T-cell (primary cell): ENCODE results near the gene SUGCT. TPM values are rescaled to one million over a fixed set of nuclear protein-coding genes. Genes with fewer than 3 reads are reported as not detected.

Source experiments
- total RNA-seq, 35 experiments: library from RNA in 6 of 35; stranded (reverse) in 6 of 35; fragments of 120-200 nt in 1 of 35; gene quantifications; one replicate each; pipeline versions ENCODE4 v1.2.1 to v1.2.4 and lab custom pipeline; 2013 to 2026

SUGCT gene
- total RNA-seq, 5 donors from 2014 or later (not counting 1 experiment from before 2014, with no cell fraction given) = 1.3 to 3.1 (median 2.3) TPM

Other genes with a start within 250 kb of the SUGCT start
- gene CDK13, start 184.7 kb upstream of the SUGCT start, total RNA-seq = 100 to 1,000 TPM in 2 of 5 donors, 10 to 100 TPM in 3; 84.8 to 129 (median 89.6) TPM
- 10 to 100 TPM; 16.6 to 39.0 (median 33.8) TPM for gene MPLKIP, start 383 bp upstream of the SUGCT start, total RNA-seq